ENCODE measurements around the gene TOM1L2.

Gene TOM1L2

GRCh38 chr17:17849147-17849820 is 122.9 kb downstream of the TOM1L2 start:
- DNase-seq (ENCODE audit: low spot score): peak; percentile 91

DNA sequence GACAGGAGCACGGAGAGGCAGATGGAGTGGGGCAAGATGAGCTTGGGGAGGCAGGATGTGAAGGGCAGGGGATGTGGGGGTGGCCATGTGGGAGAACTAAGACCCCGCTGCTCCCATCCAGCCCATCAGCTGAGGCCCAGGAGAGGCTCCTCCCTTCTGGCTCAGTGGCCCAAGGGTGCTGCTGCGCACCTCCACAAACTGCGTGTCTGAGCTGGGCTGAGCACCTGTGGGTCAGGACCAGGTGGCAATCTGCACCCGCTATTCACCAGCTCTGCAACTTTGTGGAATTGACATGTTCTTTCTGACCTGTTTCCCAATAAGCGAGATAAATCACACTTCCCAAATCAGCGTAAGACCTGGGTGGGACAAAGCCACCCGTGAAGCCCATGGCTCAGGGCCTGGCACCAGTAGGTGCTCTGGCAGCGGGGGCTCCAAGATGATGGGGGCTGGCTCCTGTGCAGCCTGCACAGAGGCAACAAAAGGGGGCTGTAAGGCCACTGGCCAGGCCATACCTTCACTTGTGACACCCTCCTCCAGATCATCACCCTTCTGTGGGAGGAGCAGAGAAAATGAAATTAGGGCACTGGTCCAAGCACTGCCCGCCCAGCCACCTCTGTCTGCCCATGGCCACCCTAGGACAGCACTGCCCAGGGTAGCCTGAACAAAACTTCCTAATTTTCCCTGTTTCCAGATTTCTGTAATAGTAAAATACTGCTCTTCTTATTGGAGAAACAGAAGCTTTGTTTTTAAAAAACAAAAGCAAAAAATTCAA is 123.7 kb downstream of the TOM1L2 start:
- DNase-seq (ENCODE audit: low spot score): no peak

DNA sequence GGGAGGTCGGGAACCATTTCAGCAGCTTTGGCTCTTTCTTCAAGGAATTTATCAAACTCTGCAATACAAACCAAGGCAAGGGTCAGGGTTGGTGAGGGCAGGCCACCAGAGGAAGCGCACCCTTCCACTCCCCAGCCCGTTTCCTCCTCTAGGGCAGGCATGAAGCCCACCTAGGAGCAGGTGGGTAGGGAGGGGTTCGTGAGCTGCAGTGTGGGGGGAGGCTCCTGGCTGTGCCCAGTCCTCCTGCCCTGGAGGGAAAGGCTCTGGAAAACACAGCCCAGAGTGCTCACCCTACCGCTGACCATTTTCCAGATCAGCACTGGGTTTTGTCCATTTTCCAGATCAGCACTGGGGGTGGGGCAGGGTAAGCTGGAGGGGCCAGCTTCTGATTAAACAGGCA is 124.5 kb downstream of the TOM1L2 start:
- no peak for DNase-seq (ENCODE audit: low spot score)

DNA sequence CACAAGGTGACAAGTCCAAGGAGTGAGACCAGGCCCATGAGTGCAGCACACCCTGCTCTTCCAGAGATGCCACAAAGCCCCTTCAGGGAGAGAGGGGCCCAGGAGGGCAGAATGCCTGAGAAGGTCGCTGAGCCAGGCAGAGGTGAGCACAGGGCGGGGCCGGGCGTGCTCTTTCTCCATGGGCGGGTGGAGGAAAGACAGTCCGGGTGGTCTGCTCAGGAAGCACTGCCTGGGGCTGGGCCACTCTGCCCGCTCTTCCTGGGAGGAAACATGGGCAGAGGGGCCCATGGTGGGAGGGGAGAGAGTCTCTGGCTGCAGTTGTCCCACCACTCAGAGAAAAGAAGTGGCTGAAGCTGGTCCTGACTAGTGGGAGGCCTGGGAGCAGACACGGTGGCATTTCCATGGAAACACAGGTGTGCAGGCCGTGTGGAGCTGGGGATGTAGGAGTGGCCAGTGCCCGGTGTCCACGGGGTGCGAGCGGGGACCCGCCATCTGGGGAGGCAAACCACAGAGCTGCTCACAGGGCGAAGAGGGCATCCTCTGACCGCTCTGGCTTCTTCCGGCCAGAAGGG is 125.0 kb downstream of the TOM1L2 start:
- DNase-seq (ENCODE audit: low spot score): no peak

DNA sequence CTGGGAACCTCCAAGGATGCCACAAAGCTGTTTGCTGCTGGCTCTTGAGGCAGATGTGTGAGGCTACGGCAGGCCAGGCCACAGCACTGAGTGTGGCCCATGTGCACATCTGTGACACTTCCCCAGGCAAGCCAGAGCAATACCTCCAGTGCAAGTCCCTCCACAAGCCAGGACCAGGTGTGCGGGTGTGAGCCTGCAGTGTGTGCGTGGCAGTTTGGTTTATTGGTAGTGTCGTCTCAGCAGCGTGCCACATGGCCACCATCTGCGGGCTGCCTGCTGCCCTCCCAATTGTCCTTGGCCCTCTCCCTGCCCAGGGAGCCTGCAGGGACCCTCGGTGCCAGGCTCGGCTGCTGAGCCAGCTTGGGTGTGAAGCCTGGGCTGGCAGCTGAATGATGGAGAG is 125.6 kb downstream of the TOM1L2 start:
- DNase-seq (ENCODE audit: low spot score): no peak

DNA sequence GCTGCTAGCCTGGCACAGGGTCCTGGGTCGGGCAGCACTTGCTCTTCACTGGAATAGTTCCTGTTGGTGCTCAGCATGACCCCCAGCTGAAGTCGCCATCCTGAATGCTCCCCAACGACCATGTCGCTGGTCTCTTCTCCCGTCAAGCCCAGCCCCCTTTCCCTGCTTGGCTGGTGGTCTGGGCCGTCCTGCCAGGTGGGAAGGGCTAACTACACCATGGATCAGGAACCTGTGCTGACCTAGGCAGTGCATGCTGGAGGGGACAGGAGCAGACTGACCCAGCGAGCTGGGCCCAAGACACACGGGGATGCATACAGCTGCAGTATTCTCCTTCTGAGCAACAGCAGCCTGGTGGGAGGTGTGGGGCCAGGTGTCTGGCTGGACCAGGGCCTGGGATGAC is 126.2 kb downstream of the TOM1L2 start:
- DNase-seq (ENCODE audit: low spot score): no peak

DNA sequence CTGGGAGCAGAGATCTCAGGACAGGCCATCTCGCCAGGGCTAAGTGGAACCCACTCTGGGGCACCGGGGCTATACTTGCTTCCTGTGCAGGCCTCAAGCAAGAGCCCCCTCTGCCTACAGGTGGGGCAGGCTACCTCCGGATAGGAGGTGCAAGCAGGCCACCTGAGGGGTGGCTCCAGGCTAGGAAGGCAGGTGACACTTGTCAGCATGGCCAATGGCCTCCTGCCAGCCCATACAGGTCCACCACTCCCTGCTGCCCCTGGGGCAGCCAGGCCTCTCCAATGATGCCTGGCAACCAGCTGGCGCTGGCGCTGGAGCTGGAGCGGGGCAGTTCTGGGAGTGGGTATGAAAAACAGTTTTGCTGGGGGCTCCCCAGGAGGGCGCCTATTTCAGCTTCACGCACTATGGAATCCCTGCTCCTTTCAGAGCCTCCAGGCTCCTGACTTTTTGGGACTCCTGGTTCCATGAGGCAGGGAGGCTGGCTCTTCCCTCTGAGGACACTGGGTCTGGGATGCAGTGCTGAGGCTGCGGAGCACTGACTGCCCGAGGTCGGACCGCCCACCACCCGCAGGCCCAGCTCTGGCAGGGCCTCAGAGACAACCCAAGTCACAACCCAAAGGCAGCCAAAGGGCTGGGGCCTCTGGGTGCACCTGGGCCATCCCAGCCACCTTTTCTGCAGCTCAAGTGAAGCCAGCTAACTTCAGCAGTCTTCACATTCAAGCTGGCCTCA is 127.0 kb downstream of the TOM1L2 start:
- no peak for DNase-seq (ENCODE audit: low spot score)

- no peak for DNase-seq (ENCODE audit: low spot score)
These were observed 127.7 kb downstream of the TOM1L2 start for GRCh38 chr17:17844500-17844899.

DNA sequence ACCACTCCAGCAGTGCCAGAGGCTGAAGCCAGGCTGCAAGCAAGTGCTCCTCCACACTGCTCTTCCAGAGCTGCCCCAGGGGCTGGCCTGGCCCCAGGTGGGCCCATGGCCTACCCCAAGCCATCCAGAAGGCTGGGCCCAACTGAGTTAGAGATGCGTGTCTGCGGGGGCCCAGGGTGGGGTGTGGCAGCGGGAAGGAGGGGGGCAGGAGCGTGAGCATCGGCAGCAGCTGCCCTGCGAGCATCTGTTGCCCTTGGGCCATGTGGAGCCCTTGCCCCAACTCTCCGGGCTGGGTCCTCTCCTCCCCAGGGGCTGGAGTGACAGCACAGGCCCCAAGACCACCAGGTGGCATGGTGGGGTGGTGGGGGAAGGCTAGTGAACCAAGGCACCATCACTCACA is 128.1 kb downstream of the TOM1L2 start:
- DNase-seq (ENCODE audit: low spot score): no peak

DNA sequence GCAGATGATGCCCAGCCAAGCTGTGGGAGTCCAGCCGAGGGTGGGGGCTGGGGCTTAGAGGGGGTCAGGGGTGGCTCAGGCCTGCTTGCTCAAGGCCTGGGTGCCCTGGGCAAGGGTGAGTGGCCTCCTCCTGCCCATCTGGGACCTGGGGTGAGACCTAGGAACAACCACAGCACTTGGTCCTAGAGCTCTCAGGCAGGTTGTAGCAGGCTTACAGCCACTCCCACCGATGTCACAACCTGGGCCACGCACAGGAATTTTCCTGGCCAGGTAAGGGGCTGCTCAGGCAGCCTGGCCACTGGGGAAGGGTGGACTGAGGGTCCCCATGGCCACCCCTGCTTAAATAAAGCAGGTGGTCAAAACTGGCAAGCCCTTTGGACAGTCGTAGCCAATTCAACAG is 129.1 kb downstream of the TOM1L2 start:
- no peak for DNase-seq (ENCODE audit: low spot score)

GRCh38 chr17:17842111-17842876 is 129.9 kb downstream of the TOM1L2 start:
- no peak for DNase-seq (ENCODE audit: low spot score)

DNA sequence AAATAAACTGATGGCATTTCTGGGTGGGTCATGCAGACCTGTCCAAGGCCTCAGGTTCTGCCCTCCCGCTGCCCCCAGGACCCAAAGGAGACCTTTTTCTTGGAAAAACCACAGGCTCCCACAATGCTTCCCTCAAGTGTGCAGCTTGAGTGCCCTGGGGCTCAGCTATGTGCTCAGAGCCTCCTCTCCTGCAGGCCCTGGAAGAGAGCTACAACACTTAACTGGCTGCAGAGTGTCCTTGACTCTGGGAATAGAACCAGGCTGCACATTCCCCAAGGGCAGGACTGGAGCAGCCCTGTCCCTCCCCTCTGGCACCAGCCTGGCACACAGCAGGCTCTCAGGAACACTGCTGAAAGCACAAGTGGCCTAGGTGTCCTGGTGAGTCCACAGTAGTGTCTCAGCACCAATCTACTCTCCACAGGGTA is 130.6 kb downstream of the TOM1L2 start:
- DNase-seq (ENCODE audit: low spot score): no peak

- no peak for DNase-seq (ENCODE audit: low spot score)
These were observed 131.2 kb downstream of the TOM1L2 start for GRCh38 chr17:17840751-17841591.

DNA sequence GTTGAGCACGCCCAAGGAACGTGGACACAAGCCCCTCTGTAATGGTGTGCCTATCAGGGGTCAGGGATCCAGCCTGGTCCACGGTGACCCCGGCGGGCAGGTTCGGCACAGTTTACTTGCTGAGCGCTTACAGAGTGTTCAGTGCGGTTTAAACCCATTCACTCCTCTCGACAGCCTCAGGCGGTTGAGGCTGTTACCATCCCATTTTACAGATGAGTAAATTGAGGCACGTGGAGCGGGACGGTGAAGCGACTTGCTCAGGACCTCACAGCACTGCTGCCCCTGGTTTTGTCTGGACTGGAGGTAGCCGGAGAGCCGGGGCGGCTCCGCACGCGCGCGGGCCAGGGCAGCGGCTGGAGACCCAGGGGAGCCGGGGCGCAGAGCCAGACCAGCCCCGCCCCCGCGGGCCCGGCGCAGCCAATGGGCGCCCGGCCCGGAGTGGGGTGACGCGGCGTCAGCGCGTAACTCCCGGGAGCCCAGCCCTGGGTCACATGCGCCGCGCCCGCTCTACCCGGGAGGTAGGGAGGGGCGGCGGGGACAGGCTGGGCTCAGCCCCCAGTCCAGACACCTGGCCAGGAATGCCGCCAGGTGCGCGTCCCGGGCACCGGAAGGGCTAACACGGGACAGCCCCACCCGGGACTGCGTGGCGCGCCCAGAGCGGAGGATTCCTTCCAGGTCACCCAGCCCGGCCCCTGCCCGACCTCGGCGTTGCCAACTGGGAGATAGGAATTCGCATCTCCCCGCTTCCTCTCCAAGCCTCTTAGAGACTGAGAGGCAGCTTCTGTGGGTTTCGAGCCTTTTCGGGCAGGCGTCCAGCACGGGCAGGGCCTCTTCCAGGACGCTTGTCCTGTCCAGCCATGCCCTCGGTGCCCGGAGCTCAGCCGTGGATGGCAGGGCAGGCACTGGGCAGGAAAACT is 132.2 kb downstream of the TOM1L2 start:
- DNase-seq (ENCODE audit: low spot score): peak; percentile 78

GRCh38 chr17:17837966-17838962 is 133.9 kb downstream of the TOM1L2 start:
- no peak for DNase-seq (ENCODE audit: low spot score)

GRCh38 chr17:17837380-17837821 is 134.8 kb downstream of the TOM1L2 start:
- DNase-seq (ENCODE audit: low spot score): no peak

- peak; percentile 49 for DNase-seq (ENCODE audit: low spot score)
These were observed 135.3 kb downstream of the TOM1L2 start, which contains the start of gene SREBF1 for GRCh38 chr17:17836818-17837379. Gene SREBF1, minus strand, starts transcription at chr17:17836986. Its CDS starts 169 bp downstream, at chr17:17836817.

DNA sequence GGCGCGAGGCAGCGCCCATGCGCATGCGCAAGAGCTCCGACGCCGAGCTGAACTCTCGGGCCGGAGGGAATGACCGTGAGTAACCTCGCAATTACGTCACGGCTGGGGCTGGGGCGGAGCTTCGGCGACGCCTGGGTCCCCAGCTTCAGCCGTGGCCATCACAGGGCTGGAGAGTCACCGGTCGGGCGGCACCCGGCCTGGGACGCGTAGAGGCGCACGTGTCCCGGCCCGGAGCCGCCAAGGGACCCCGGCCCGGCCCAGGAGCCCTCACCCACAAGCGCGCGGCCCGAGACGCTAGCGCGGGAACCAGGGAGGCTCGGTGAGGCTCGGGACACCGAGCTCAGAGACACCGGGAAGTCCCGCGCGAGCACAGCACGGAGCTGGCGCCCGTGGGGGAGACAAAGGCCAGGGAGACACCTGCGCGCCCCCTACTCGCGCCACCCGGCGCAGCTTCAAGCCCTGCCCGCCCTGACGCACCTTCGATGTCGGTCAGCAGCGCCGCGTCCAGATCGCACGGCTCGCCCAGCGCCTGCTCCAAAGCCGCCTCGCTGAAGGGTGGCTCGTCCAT is 135.9 kb downstream of the TOM1L2 start:
- DNase-seq (ENCODE audit: low spot score): peak; percentile 97

All from CD4-positive, alpha-beta T cell treated with Interleukin-2 at 100 ng/mL for 4 hours (primary cell).